LNCaP clone FGC (cell line): ENCODE data around the gene CFI.

Experiments used
- DNase-seq: peaks from one replicate; pipeline ENCODE4 v3.0.0-alpha.2; 2011; ENCODE audit warnings: low read depth
- H3K4me3 ChIP-seq: 2 replicates; pipeline ENCODE4 v1.5.1; 2011; ENCODE audit warnings: mild to moderate bottlenecking, low read depth, low read length, control low read depth
- CTCF ChIP-seq: IDR thresholded peaks from 2 replicates; pipeline ENCODE4 v1.5.1; 2012; ENCODE audit warnings: mild to moderate bottlenecking; ENCODE audit not compliant: control insufficient read depth, insufficient read depth; ENCODE audit errors: extremely low read depth

Gene CFI

GRCh38 chr4:109723110-109723509 is 78.7 kb downstream of the CFI start:
- TF ChIP-seq CTCF: no peak
- no peak overlapping the region for H3K4me3 ChIP-seq
- no peak for DNase-seq

- no peak overlapping the region for H3K4me3 ChIP-seq
- no peak for DNase-seq
- TF ChIP-seq CTCF: no peak
Measured at GRCh38 chr4:109722357-109722756, 79.4 kb downstream of the CFI start.

- no peak overlapping the region for H3K4me3 ChIP-seq
- DNase-seq: no peak
- no peak for TF ChIP-seq CTCF
Measured at GRCh38 chr4:109721033-109721432, 80.8 kb downstream of the CFI start.

- no peak for DNase-seq
- no peak for TF ChIP-seq CTCF
- H3K4me3 ChIP-seq: no peak overlapping the region
Measured at GRCh38 chr4:109719604-109720003, 82.2 kb downstream of the CFI start.

- DNase-seq: no peak
- no peak overlapping the region for H3K4me3 ChIP-seq
- no peak for TF ChIP-seq CTCF
Measured at GRCh38 chr4:109718759-109719158, 83.0 kb downstream of the CFI start.

GRCh38 chr4:109713500-109713899 is 88.3 kb downstream of the CFI start:
- no peak for TF ChIP-seq CTCF
- no peak overlapping the region for H3K4me3 ChIP-seq
- DNase-seq: no peak

GRCh38 chr4:109708990-109709389 is 92.8 kb downstream of the CFI start:
- no peak overlapping the region for H3K4me3 ChIP-seq
- no peak for DNase-seq
- no peak for TF ChIP-seq CTCF
